Stimulated activated naive B cell treated with anti-CD40 and anti-IgM and Interleukin-4, amounts not matched to agents 10 μg/mL and 1 μg/mL and 100 μg/mL, for 72 hours (primary cell): ENCODE results near the gene SAP130.
A peak's percentile ranks its signal among the peaks of the same experiment; 100 is the strongest.

ENCODE experiments used
- ATAC-seq, 2 donors: fragments of 150-1000 bp; cut with Tn5 transposase; replicated peaks; 2 replicates each; pipeline ENCODE4 v1.10.0; 2021; ENCODE audit warnings: moderate library complexity in 1 of 2
- DNase-seq: peaks from one replicate; pipeline ENCODE4 v3.0.0; 2021
- H3K27ac Mint-ChIP-seq: one replicate; pipeline ENCODE4 v1.8.0; 2022; ENCODE audit warnings: mild to moderate bottlenecking, mixed read lengths
- H3K27me3 Mint-ChIP-seq, 2 donors: one replicate each; pipeline ENCODE4 v1.8.0; 2022; ENCODE audit warnings: mixed read lengths in 2 of 2
- H3K36me3 Mint-ChIP-seq, 2 donors: one replicate each; pipeline ENCODE4 v1.8.0; 2022; ENCODE audit warnings: mixed read lengths in 2 of 2, mild to moderate bottlenecking in 1 of 2
- H3K4me1 Mint-ChIP-seq, 2 donors: one replicate each; pipeline ENCODE4 v1.8.0; 2022; ENCODE audit warnings: mixed read lengths in 2 of 2, mild to moderate bottlenecking in 1 of 2
- H3K4me3 Mint-ChIP-seq, 2 donors: one replicate each; pipeline ENCODE4 v1.8.0; 2022; ENCODE audit warnings: mild to moderate bottlenecking in 2 of 2, mixed read lengths in 2 of 2, moderate library complexity in 1 of 2
- H3K9me3 Mint-ChIP-seq, 2 donors: one replicate each; pipeline ENCODE4 v1.8.0; 2022; ENCODE audit warnings: mixed read lengths in 2 of 2, mild to moderate bottlenecking in 1 of 2

SAP130 gene

GRCh38 chr2:127953128-127953718 lies 74.6 kb downstream of the SAP130 start:
- no peak for ATAC-seq
- no peak for DNase-seq
- Mint-ChIP-seq H3K36me3 (peaks cover 18 to 28% of the 10 kb centered on the region in 2 donors), H3K9me3 (no peaks in the 10 kb centered on the region), H3K27ac (no peak overlapping the region), H3K4me3 (no peak overlapping the region), H3K27me3 (no peaks in the 10 kb centered on the region), H3K4me1 (peaks cover 7 to 13% of the 10 kb centered on the region in 2 donors)

GRCh38 chr2:127951026-127951425 lies 76.8 kb downstream of the SAP130 start:
- Mint-ChIP-seq H3K9me3 (no peaks in the 10 kb centered on the region), H3K27me3 (no peaks in the 10 kb centered on the region), H3K4me1 (peaks cover 7 to 13% of the 10 kb centered on the region in 2 donors), H3K27ac (no peak overlapping the region), H3K4me3 (no peak overlapping the region), H3K36me3 (peaks cover 17 to 33% of the 10 kb centered on the region in 2 donors)
- ATAC-seq (no peak), DNase-seq (no peak)

- ATAC-seq = peak; percentile 64 to 73
- Mint-ChIP-seq H3K27me3 (no peaks in the 10 kb centered on the region), H3K36me3 (peaks cover 22 to 39% of the 10 kb centered on the region in 2 donors)
These were observed 77.6 kb downstream of the SAP130 start for GRCh38 chr2:127950264-127950663.

GRCh38 chr2:127945281-127945680 lies 82.6 kb downstream of the SAP130 start:
- DNase-seq (no peak), ATAC-seq (no peak)
- Mint-ChIP-seq H3K4me3 (no peak overlapping the region), H3K27ac (no peak overlapping the region), H3K36me3 (peaks cover 37 to 55% of the 10 kb centered on the region in 2 donors), H3K4me1 (peaks cover 3% of the 10 kb centered on the region in 2 donors), H3K9me3 (no peaks in the 10 kb centered on the region), H3K27me3 (no peaks in the 10 kb centered on the region)

More at GRCh38 chr2:127950264-127950663, 77.6 kb downstream of the SAP130 start:
- Mint-ChIP-seq H3K27ac (peak overlapping the region; percentile 32), H3K4me1 (peaks cover 7 to 13% of the 10 kb centered on the region in 2 donors), H3K4me3 (no peak overlapping the region), H3K9me3 (no peaks in the 10 kb centered on the region)
- no peak for DNase-seq

GRCh38 chr2:127943186-127943585 lies 84.7 kb downstream of the SAP130 start:
- no peak for ATAC-seq
- H3K27me3 Mint-ChIP-seq = no peaks in the 10 kb centered on the region
- no peak overlapping the region for H3K4me3 Mint-ChIP-seq
- H3K9me3 Mint-ChIP-seq = no peaks in the 10 kb centered on the region
- H3K4me1 Mint-ChIP-seq = no peaks in the 10 kb centered on the region
- H3K36me3 Mint-ChIP-seq = peaks cover 32 to 48% of the 10 kb centered on the region in 2 donors
- H3K27ac Mint-ChIP-seq = no peak overlapping the region
- DNase-seq = no peak

- peaks cover 31 to 43% of the 10 kb centered on the region in 2 donors for H3K36me3 Mint-ChIP-seq
- H3K27me3 Mint-ChIP-seq = no peaks in the 10 kb centered on the region
- no peak overlapping the region for H3K4me3 Mint-ChIP-seq
These were observed 85.9 kb downstream of the SAP130 start for GRCh38 chr2:127942002-127942401.

GRCh38 chr2:127941461-127941860 lies 86.4 kb downstream of the SAP130 start:
- DNase-seq (no peak), ATAC-seq (no peak)
- Mint-ChIP-seq H3K27me3 (no peaks in the 10 kb centered on the region), H3K36me3 (peaks cover 28 to 38% of the 10 kb centered on the region in 2 donors), H3K9me3 (no peaks in the 10 kb centered on the region), H3K4me3 (no peak overlapping the region), H3K27ac (no peak overlapping the region), H3K4me1 (no peaks in the 10 kb centered on the region)

More at GRCh38 chr2:127942002-127942401, 85.9 kb downstream of the SAP130 start:
- Mint-ChIP-seq H3K27ac (no peak overlapping the region), H3K9me3 (no peaks in the 10 kb centered on the region), H3K4me1 (no peaks in the 10 kb centered on the region)
- ATAC-seq (no peak), DNase-seq (no peak)

GRCh38 chr2:127940641-127941040 lies 87.2 kb downstream of the SAP130 start:
- Mint-ChIP-seq H3K4me1 (no peaks in the 10 kb centered on the region), H3K27me3 (no peaks in the 10 kb centered on the region), H3K36me3 (peaks cover 23 to 30% of the 10 kb centered on the region in 2 donors), H3K27ac (no peak overlapping the region), H3K9me3 (no peaks in the 10 kb centered on the region), H3K4me3 (no peak overlapping the region)
- DNase-seq = no peak
- ATAC-seq = no peak

- ATAC-seq (no peak), DNase-seq (no peak)
- no peaks in the 10 kb centered on the region for H3K27me3 Mint-ChIP-seq
- no peaks in the 10 kb centered on the region for H3K9me3 Mint-ChIP-seq
- no peak overlapping the region for H3K27ac Mint-ChIP-seq
- H3K4me3 Mint-ChIP-seq = no peak overlapping the region
- peaks cover 0 to 1% of the 10 kb centered on the region in 2 donors for H3K4me1 Mint-ChIP-seq
- H3K36me3 Mint-ChIP-seq = peaks cover under 1 to 1% of the 10 kb centered on the region in 2 donors
These were observed 92.5 kb downstream of the SAP130 start for GRCh38 chr2:127935337-127935736.

GRCh38 chr2:127932199-127932876 lies 95.5 kb downstream of the SAP130 start:
- ATAC-seq (no peak), DNase-seq (no peak)
- Mint-ChIP-seq H3K4me3 (no peak overlapping the region), H3K27ac (no peak overlapping the region), H3K36me3 (no peaks in the 10 kb centered on the region), H3K27me3 (no peaks in the 10 kb centered on the region), H3K4me1 (peaks cover 2 to 6% of the 10 kb centered on the region in 2 donors), H3K9me3 (no peaks in the 10 kb centered on the region)

GRCh38 chr2:127929449-127929848 lies 98.4 kb downstream of the SAP130 start:
- Mint-ChIP-seq H3K9me3 (no peaks in the 10 kb centered on the region), H3K27ac (no peak overlapping the region), H3K27me3 (no peaks in the 10 kb centered on the region), H3K4me1 (peaks cover 2 to 6% of the 10 kb centered on the region in 2 donors), H3K36me3 (no peaks in the 10 kb centered on the region), H3K4me3 (no peak overlapping the region)
- no peak for ATAC-seq
- DNase-seq = no peak

- Mint-ChIP-seq H3K27ac (no peak overlapping the region), H3K4me3 (no peak overlapping the region), H3K36me3 (no peaks in the 10 kb centered on the region), H3K4me1 (peaks cover 2 to 6% of the 10 kb centered on the region in 2 donors), H3K9me3 (no peaks in the 10 kb centered on the region), H3K27me3 (no peaks in the 10 kb centered on the region)
- ATAC-seq (no peak), DNase-seq (no peak)
These were observed 100.5 kb downstream of the SAP130 start for GRCh38 chr2:127927384-127927783.

- no peak for ATAC-seq
These were observed 109.9 kb downstream of the SAP130 start for GRCh38 chr2:127917916-127918315.

GRCh38 chr2:127913808-127914457 lies 113.9 kb downstream of the SAP130 start:
- ATAC-seq = no peak

More at GRCh38 chr2:127917916-127918315, 109.9 kb downstream of the SAP130 start:
- Mint-ChIP-seq H3K36me3 (no peaks in the 10 kb centered on the region), H3K9me3 (no peaks in the 10 kb centered on the region), H3K27ac (no peak overlapping the region), H3K27me3 (peaks cover 0 to 6% of the 10 kb centered on the region in 2 donors), H3K4me3 (no peak overlapping the region), H3K4me1 (no peaks in the 10 kb centered on the region)
- no peak for DNase-seq

GRCh38 chr2:127911737-127912136 lies 116.1 kb downstream of the SAP130 start:
- Mint-ChIP-seq H3K4me1 (no peaks in the 10 kb centered on the region), H3K36me3 (no peaks in the 10 kb centered on the region), H3K4me3 (no peak overlapping the region), H3K27ac (no peak overlapping the region), H3K27me3 (no peaks in the 10 kb centered on the region), H3K9me3 (no peaks in the 10 kb centered on the region)
- DNase-seq = no peak
- no peak for ATAC-seq

More at GRCh38 chr2:127913808-127914457, 113.9 kb downstream of the SAP130 start:
- Mint-ChIP-seq H3K27ac (no peak overlapping the region), H3K36me3 (no peaks in the 10 kb centered on the region), H3K4me1 (no peaks in the 10 kb centered on the region), H3K27me3 (no peaks in the 10 kb centered on the region), H3K9me3 (no peaks in the 10 kb centered on the region), H3K4me3 (no peak overlapping the region)
- no peak for DNase-seq
